ENCODE data around the gene SGTB.
A peak's percentile ranks its signal among the peaks of the same experiment; 100 is the strongest.

The SGTB gene

GRCh38 chr5:65721720-65722574, at the start of gene SGTB, which contains the start of gene NLN:
TSS of gene SGTB (minus strand) at chr5:65722109. CDS start at chr5:65720807, 1,302 bp downstream.
TSS of gene NLN (plus strand) at chr5:65722205. CDS start at chr5:65722374, 169 bp downstream.
- in situ Hi-C loops (cut with MboI; ENCODE audit: low pct_unique_long_range_greater_than_20kb, low sequenced_read_pairs, unreplicated experiment) = no loop called here
- DNase-seq (ENCODE audit: low spot score) = peak; percentile 98
- no peak for TF ChIP-seq CTCF (IDR thresholded peaks at IDR 0.05; ENCODE audit: extremely low read depth, insufficient read depth, missing control alignments)

GRCh38 chr5:65771266-65771665, 49.4 kb upstream of the SGTB start:
- in situ Hi-C loops (cut with MboI; ENCODE audit: low pct_unique_long_range_greater_than_20kb, low sequenced_read_pairs, unreplicated experiment) = no loop called here
- TF ChIP-seq CTCF (IDR thresholded peaks at IDR 0.05; ENCODE audit: extremely low read depth, insufficient read depth, missing control alignments) = no peak

GRCh38 chr5:65769539-65769938, 47.6 kb upstream of the SGTB start:
- in situ Hi-C loops (cut with MboI; ENCODE audit: low pct_unique_long_range_greater_than_20kb, low sequenced_read_pairs, unreplicated experiment) = no loop called here
- no peak for TF ChIP-seq CTCF (IDR thresholded peaks at IDR 0.05; ENCODE audit: extremely low read depth, insufficient read depth, missing control alignments)
- no peak for DNase-seq (ENCODE audit: low spot score)

More at GRCh38 chr5:65771266-65771665, 49.4 kb upstream of the SGTB start:
- no peak for DNase-seq (ENCODE audit: low spot score)

- no peak for DNase-seq (ENCODE audit: low spot score)
- no peak for TF ChIP-seq CTCF (IDR thresholded peaks at IDR 0.05; ENCODE audit: extremely low read depth, insufficient read depth, missing control alignments)
- in situ Hi-C loops (cut with MboI; ENCODE audit: low pct_unique_long_range_greater_than_20kb, low sequenced_read_pairs, unreplicated experiment) = no loop called here
These were observed 46.9 kb upstream of the SGTB start for GRCh38 chr5:65768723-65769346.

- TF ChIP-seq CTCF (IDR thresholded peaks at IDR 0.05; ENCODE audit: extremely low read depth, insufficient read depth, missing control alignments) = no peak
- no peak for DNase-seq (ENCODE audit: low spot score)
- in situ Hi-C loops (cut with MboI; ENCODE audit: low pct_unique_long_range_greater_than_20kb, low sequenced_read_pairs, unreplicated experiment) = no loop called here
These were observed 45.7 kb upstream of the SGTB start for GRCh38 chr5:65767565-65767964.

GRCh38 chr5:65766781-65767180, 44.9 kb upstream of the SGTB start:
- in situ Hi-C loops (cut with MboI; ENCODE audit: low pct_unique_long_range_greater_than_20kb, low sequenced_read_pairs, unreplicated experiment) = no loop called here
- TF ChIP-seq CTCF (IDR thresholded peaks at IDR 0.05; ENCODE audit: extremely low read depth, insufficient read depth, missing control alignments) = no peak
- no peak for DNase-seq (ENCODE audit: low spot score)
